OCI-M1 (cell line): ENCODE data around the gene AQP12A.

Experiments used
- DNase-seq: peaks from one replicate; lab custom pipeline; 2025; lab: John Stamatoyannopoulos, UW

AQP12A gene

GRCh38 chr2:240708457-240708856 is 16.8 kb downstream of the AQP12A start:
- no peak for DNase-seq

GRCh38 chr2:240711296-240711695 is 19.6 kb downstream of the AQP12A start:
- DNase-seq: no peak

- DNase-seq: no peak
Observed at GRCh38 chr2:240711701-240712100, 20.0 kb downstream of the AQP12A start.

- no peak for DNase-seq
Observed at GRCh38 chr2:240712121-240712520, 20.5 kb downstream of the AQP12A start.

- no peak for DNase-seq
Observed at GRCh38 chr2:240713071-240713927, 21.6 kb downstream of the AQP12A start.

GRCh38 chr2:240713928-240714746 is 22.5 kb downstream of the AQP12A start:
- DNase-seq: no peak

- no peak for DNase-seq
Observed at GRCh38 chr2:240714747-240715725, 23.4 kb downstream of the AQP12A start.

GRCh38 chr2:240716130-240716798 is 24.6 kb downstream of the AQP12A start:
- DNase-seq: no peak

- DNase-seq: no peak
Observed at GRCh38 chr2:240717181-240717641, 25.5 kb downstream of the AQP12A start.

GRCh38 chr2:240717681-240718581 is 26.3 kb downstream of the AQP12A start:
- no peak for DNase-seq

GRCh38 chr2:240718896-240719490 is 27.3 kb downstream of the AQP12A start:
- DNase-seq: no peak

- no peak for DNase-seq
Observed at GRCh38 chr2:240719676-240720545, 28.2 kb downstream of the AQP12A start.

- no peak for DNase-seq
Observed at GRCh38 chr2:240720686-240721595, 29.3 kb downstream of the AQP12A start.

GRCh38 chr2:240721596-240722180 is 30.0 kb downstream of the AQP12A start:
- no peak for DNase-seq

GRCh38 chr2:240722376-240722775 is 30.7 kb downstream of the AQP12A start:
- DNase-seq: no peak

GRCh38 chr2:240722796-240723735 is 31.4 kb downstream of the AQP12A start:
- no peak for DNase-seq
